A549 treated with AZD2906 at 1 μM for 4 hours (cell line): ENCODE measurements around the gene ILDR2. TPM values are rescaled to one million over a fixed set of nuclear protein-coding genes. Genes with fewer than 3 reads are reported as not detected.

Source experiments
- total RNA-seq: library from RNA; stranded (reverse); fragments of 200-300 nt; extraction: Qiagen RNA extraction; gene quantifications from 5 replicates; pipeline ENCODE4 v1.2.3, GENCODE V29; 2022

ILDR2 gene, protein sequence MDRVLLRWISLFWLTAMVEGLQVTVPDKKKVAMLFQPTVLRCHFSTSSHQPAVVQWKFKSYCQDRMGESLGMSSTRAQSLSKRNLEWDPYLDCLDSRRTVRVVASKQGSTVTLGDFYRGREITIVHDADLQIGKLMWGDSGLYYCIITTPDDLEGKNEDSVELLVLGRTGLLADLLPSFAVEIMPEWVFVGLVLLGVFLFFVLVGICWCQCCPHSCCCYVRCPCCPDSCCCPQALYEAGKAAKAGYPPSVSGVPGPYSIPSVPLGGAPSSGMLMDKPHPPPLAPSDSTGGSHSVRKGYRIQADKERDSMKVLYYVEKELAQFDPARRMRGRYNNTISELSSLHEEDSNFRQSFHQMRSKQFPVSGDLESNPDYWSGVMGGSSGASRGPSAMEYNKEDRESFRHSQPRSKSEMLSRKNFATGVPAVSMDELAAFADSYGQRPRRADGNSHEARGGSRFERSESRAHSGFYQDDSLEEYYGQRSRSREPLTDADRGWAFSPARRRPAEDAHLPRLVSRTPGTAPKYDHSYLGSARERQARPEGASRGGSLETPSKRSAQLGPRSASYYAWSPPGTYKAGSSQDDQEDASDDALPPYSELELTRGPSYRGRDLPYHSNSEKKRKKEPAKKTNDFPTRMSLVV
- 0.01 to 0.10 TPM (median 0.03 TPM) in 4 of 5 replicates, not detected in the other for total RNA-seq

DNA sequence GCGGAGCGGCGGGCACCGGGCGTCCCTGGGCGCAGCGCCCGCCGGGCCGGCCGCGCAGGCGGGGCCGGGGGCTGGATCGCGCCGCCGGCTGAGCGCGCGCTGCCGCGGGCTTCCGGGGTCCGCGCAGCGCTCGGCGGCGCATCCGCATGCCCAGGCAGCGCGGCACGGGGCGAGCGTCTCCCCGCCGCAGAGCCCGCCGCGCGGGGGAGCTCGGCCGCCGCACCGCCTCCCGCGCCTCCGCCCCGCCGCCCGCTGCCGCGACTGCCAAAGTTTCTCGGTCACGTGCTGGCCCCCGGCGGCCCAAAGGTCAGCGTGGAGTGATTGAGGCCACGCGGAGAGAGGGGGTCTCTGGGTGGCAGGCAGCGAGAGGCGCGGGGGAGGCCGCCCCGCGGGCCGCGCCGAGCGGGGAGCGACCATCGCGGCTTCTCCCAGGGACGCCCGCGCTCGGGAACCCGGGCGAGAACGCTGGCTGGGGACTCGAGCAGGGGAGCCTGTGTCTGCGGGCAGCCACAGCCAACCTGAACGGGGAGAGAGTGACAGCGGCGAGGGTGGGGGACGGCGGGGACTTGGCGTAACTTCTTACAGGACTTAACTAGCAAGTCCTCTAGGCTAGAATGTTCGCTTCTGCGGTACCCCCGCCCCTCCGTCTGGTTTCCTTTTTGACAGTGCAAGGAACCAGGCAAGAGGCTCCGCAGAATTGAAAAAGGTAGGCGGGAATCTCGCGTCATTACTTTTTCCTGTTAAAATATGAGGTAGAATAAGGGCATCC, at the start of gene ILDR2:
Gene ILDR2, minus strand, starts transcription at position 180 of the 769 bp plus-strand sequence. CDS start 272 bp downstream, outside the sequence.

DNA sequence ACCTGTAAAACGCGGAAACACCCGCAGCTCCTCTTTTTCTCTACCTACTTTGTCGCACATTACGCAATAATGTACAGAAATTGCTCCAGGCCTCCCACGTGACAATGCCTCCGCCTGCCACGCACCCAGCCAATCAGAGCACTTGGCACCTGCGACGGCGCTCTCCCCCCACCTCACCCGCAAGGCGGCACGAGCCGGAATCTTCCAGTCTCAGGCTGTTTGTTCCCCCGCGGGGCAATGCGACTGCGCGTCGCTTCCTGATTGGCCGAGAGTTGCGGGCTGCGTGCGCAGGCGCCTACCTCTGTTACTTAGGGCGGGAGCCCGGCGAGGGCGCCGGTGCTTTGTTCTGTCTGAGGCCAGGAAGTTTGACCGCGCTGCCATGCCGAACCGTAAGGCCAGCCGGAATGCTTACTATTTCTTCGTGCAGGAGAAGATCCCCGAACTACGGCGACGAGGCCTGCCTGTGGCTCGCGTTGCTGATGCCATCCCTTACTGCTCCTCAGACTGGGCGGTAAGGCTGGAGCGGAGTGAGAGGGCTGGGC, 13.7 kb upstream of the ILDR2 start, which contains the start of gene MAEL:
Gene MAEL, plus strand, starts transcription at position 307 of the 542 bp plus-strand sequence. Its CDS starts 73 bp downstream, at position 380.

DNA sequence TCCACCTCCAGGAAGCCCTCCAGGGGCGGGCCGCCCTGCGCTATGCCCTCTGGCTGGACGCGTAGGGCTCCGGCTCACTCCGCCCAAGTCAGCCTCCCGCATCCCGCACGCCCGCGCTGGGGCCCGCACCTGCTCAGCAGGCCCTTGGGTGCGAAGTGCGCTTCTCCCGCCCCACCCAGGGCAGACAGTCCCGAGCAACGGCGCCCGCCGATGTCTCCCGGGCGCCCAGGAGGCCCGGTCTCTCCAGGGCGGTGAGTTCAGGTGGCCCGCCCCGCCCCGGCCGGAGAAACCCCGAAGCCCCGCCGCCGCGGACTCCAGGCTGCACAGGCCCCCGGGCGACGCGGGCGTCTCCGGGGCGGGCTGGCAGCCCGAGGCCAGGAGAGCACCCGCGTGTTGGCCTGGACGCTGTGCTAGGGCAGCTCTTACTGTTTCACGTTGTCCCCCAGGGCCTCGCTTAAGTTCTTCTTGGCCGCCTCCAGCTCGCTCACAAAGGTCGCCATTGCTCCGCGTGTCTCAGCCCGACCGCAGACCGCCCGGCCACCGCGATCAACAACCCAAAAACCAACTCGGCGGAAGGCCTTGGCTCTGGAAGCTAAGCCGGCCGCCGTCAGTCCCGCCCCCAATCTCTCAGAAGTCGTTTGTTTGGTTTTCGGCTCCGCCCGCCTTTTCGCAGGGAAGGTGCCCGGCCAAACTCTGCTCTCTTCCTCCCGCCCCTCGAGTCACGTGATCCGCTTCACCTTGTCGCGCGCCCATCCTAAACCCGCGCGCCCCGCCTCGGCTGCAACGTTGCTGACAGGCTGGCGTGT, 99.4 kb downstream of the ILDR2 start, which contains the start of gene TADA1:
Gene TADA1, minus strand, starts transcription at position 531 of the 806 bp plus-strand sequence. Its CDS starts 31 bp downstream, at position 500.

Other genes starting within 250 kb of the ILDR2 start
- gene POGK, start 136.1 kb downstream of the ILDR2 start, total RNA-seq: 26.3 to 30.4 TPM (median 27.6 TPM) in 5 replicates
- 11.9 to 14.8 TPM (median 12.8 TPM) in 5 replicates for gene TADA1, start 99.3 kb downstream of the ILDR2 start, total RNA-seq
- not detected in 5 replicates for gene MAEL, start 13.7 kb upstream of the ILDR2 start, total RNA-seq
- not detected in 5 replicates for gene GPA33, start 114.8 kb upstream of the ILDR2 start, total RNA-seq
- gene STYXL2, start 118.5 kb upstream of the ILDR2 start, total RNA-seq: not detected in 5 replicates
- gene POU2F1, start 245.3 kb upstream of the ILDR2 start, total RNA-seq: 2.8 to 4.6 TPM (median 3.4 TPM) in 5 replicates